Liver (tissue), 3 donors: ENCODE data around the gene CPLX1.

Source experiments
- ATF3 ChIP-seq: IDR thresholded peaks from 2 replicates; pipeline ENCODE4 v1.6.1; 2016; ENCODE audit warnings: antibody characterized with exemption
- CTCF ChIP-seq: fragments of 150-350 bp; IDR thresholded peaks from 2 replicates; pipeline ENCODE4 v1.5.1; 2017; ENCODE audit warnings: improper control_type of control experiment, low read depth, low read length; ENCODE audit not compliant: missing input control
- SP1 ChIP-seq: IDR thresholded peaks from 2 replicates; pipeline ENCODE4 v1.6.1; 2018; ENCODE audit warnings: antibody characterized with exemption, mild to moderate bottlenecking
- donor health status: healthy.
- donor health status: healthy.

- TF ChIP-seq CTCF (no peak), ATF3 (no peak), SP1 (no peak)
Measured at GRCh38 chr4:761086-761485, 64.8 kb downstream of the CPLX1 start.
